GM04504 (cell line): Measurements from ENCODE around the gene SLC14A1.
A peak's percentile ranks its signal among the peaks of the same experiment; 100 is the strongest.

ENCODE experiments used
- DNase-seq: peaks from one replicate; pipeline ENCODE4 v3.0.0-alpha.2; 2012; ENCODE audit warnings: low read depth

Gene SLC14A1

GRCh38 chr18:45723567-45724355 is at the start of gene SLC14A1:
Gene SLC14A1, plus strand, starts transcription at chr18:45724181. Its CDS starts 6,140 bp downstream, at chr18:45730321.
- no peak for DNase-seq

- DNase-seq: no peak
Observed at GRCh38 chr18:45677276-45677807, 46.6 kb upstream of the SLC14A1 start.

GRCh38 chr18:45678441-45678840 is 45.5 kb upstream of the SLC14A1 start:
- no peak for DNase-seq

- no peak for DNase-seq
Observed at GRCh38 chr18:45678850-45679249, 45.1 kb upstream of the SLC14A1 start.

GRCh38 chr18:45680066-45680690 is 43.8 kb upstream of the SLC14A1 start:
- DNase-seq: no peak

GRCh38 chr18:45682181-45682580 is 41.8 kb upstream of the SLC14A1 start:
- DNase-seq: no peak

GRCh38 chr18:45684341-45685115 is 39.5 kb upstream of the SLC14A1 start:
- DNase-seq: no peak

- DNase-seq: no peak
Observed at GRCh38 chr18:45686891-45687611, 36.9 kb upstream of the SLC14A1 start.

GRCh38 chr18:45687621-45688020 is 36.4 kb upstream of the SLC14A1 start:
- DNase-seq: no peak

GRCh38 chr18:45688113-45688512 is 35.9 kb upstream of the SLC14A1 start:
- no peak for DNase-seq

GRCh38 chr18:45688833-45689232 is 35.1 kb upstream of the SLC14A1 start:
- DNase-seq: no peak

GRCh38 chr18:45689396-45689795 is 34.6 kb upstream of the SLC14A1 start:
- DNase-seq: no peak

GRCh38 chr18:45690975-45691815 is 32.8 kb upstream of the SLC14A1 start:
- peak; percentile 47 for DNase-seq

- DNase-seq: no peak
Observed at GRCh38 chr18:45691816-45692179, 32.2 kb upstream of the SLC14A1 start.

GRCh38 chr18:45702708-45703265 is 21.2 kb upstream of the SLC14A1 start:
- DNase-seq: no peak

GRCh38 chr18:45708831-45709230 is 15.2 kb upstream of the SLC14A1 start:
- DNase-seq: no peak

- no peak for DNase-seq
Observed at GRCh38 chr18:45712061-45712460, 11.9 kb upstream of the SLC14A1 start.

- DNase-seq: no peak
Observed at GRCh38 chr18:45713239-45713638, 10.7 kb upstream of the SLC14A1 start.

- DNase-seq: no peak
Observed at GRCh38 chr18:45715212-45715780, 8.7 kb upstream of the SLC14A1 start.

GRCh38 chr18:45719106-45719505 is 4.9 kb upstream of the SLC14A1 start:
- DNase-seq: no peak
